K562 (cell line): Measurements from ENCODE around the gene OTUD5. TPM values are rescaled to one million over a fixed set of nuclear protein-coding genes. Genes with fewer than 3 reads are reported as not detected.

Source experiments
- ARID2 ChIP-seq: fragments of 450-650 bp; IDR thresholded peaks from 2 replicates; pipeline ENCODE4 v1.6.1; 2017; ENCODE audit warnings: antibody characterized with exemption, mild to moderate bottlenecking
- CCAR2 ChIP-seq: fragments of 200-400 bp; formaldehyde crosslinking; IDR thresholded peaks from 2 replicates; pipeline ENCODE4 v1.6.1; 2017; ENCODE audit warnings: mild to moderate bottlenecking, low read depth, low read length
- ETV6 ChIP-seq, 3 experiments: fragments of 150-350 bp in 1 of 3; sonication (generic) in 1 of 3; formaldehyde crosslinking in 1 of 3; IDR thresholded peaks; 2 replicates each; pipeline versions ENCODE4 v1.6.1 to v1.8.0; 2014 to 2022; ENCODE audit warnings: borderline replicate concordance in 2 of 3, low read depth in 2 of 3, antibody characterized with exemption in 1 of 3, low read length in 1 of 3, mild to moderate bottlenecking in 1 of 3, missing genetic modification reagents in 1 of 3
- GTF3C2 ChIP-seq: IDR thresholded peaks from 3 replicates; pipeline ENCODE4 v1.6.1; 2011; ENCODE audit warnings: borderline replicate concordance, mild to moderate bottlenecking, moderate library complexity; ENCODE audit not compliant: insufficient read length; ENCODE audit errors: extremely low read depth
- HBP1 ChIP-seq: fragments of 450-650 bp; formaldehyde crosslinking; IDR thresholded peaks from 2 replicates; pipeline ENCODE4 v1.4.0; 2022; ENCODE audit warnings: missing genetic modification characterization
- MAFF ChIP-seq: IDR thresholded peaks from 2 replicates; pipeline ENCODE4 v1.6.1; 2012; ENCODE audit warnings: low read length, improper control_type of control experiment
- MYNN ChIP-seq, 2 experiments: sonication (generic); formaldehyde crosslinking in 1 of 2; IDR thresholded peaks; 2 replicates each; pipeline versions ENCODE4 v1.5.0 to v1.6.1; 2016 to 2020; ENCODE audit warnings: antibody characterized with exemption in 1 of 2, missing genetic modification reagents in 1 of 2
- POLR2H ChIP-seq: IDR thresholded peaks from 2 replicates; pipeline ENCODE4 v1.6.1; 2016; ENCODE audit warnings: missing genetic modification characterization, low read depth, mild to moderate bottlenecking, control low read depth, missing compliant biosample characterization, moderate library complexity
- SETDB1 ChIP-seq: IDR thresholded peaks from one replicate; pipeline ENCODE4 v1.6.1; 2012; ENCODE audit warnings: low read length, control low read depth, inconsistent platforms
- SUPT5H ChIP-seq: fragments of 450-650 bp; IDR thresholded peaks from 2 replicates; pipeline ENCODE4 v1.6.1; 2016
- TOE1 ChIP-seq, 2 experiments: fragments of 450-650 bp in 1 of 2; sonication (generic) in 1 of 2; formaldehyde crosslinking in 1 of 2; IDR thresholded peaks; 2 replicates each; pipeline versions ENCODE4 v1.7.1 to v1.8.0; 2016 to 2022; ENCODE audit warnings: borderline replicate concordance in 2 of 2, mild to moderate bottlenecking in 2 of 2, antibody characterized with exemption in 1 of 2, inconsistent platforms in 1 of 2, low read depth in 1 of 2, missing genetic modification reagents in 1 of 2, moderate library complexity in 1 of 2
- polyA plus RNA-seq, 8 experiments: library from polyadenylated mRNA; depleted of rRNA in 4 of 8; stranded (reverse) in 5 of 8; unstranded in 3 of 8; fragments of >200 nt; fragmentation: Nextera tagmentation in 2 of 8; fragmentation: Illumina TruSeq in 1 of 8; extraction: Ambion mirVana in 2 of 8; extraction: Trizol in 1 of 8; gene quantifications; 2 replicates each; pipeline versions ENCODE4 v1.2.1 to v1.2.3, GENCODE V29; 2011 to 2014; ENCODE audit warnings: inconsistent platforms in 1 of 8, missing spikeins in 1 of 8
- total RNA-seq, 7 experiments: library from RNA; depleted of rRNA in 6 of 7; stranded (reverse); fragments of >200 nt in 6 of 7; fragmentation: Illumina TruSeq in 2 of 7; extraction: Trizol in 2 of 7; gene quantifications; 2 replicates each; pipeline versions ENCODE4 v1.2.1 to v1.2.3, GENCODE V29; 2011 to 2021; ENCODE audit warnings: low replicate concordance in 1 of 7
- TF ChIP-seq, protein P1 (sequence below), 2 experiments: fragments of 450-650 bp; IDR thresholded peaks; 2 replicates each; pipeline ENCODE4 v1.6.1; 2016; ENCODE audit warnings: mild to moderate bottlenecking in 2 of 2, borderline replicate concordance in 1 of 2, low read depth in 1 of 2, moderate library complexity in 1 of 2

The OTUD5 gene
- total and polyA plus RNA-seq, 9 of the 15 experiments (the other 6 are each of a cell fraction or from before 2014, with no cell fraction given) = 3.6 to 102 (median 59.0) TPM

- TF ChIP-seq GTF3C2 (no peak), CCAR2 (no peak), HBP1 (CRISPR knock-in tag) (no peak), SUPT5H (peak; percentile 46; the same call in 1 of the 2 replicates), SETDB1 (no peak), ETV6 (IDR thresholded peaks at IDR 0.05; ENCODE audit: borderline replicate concordance in 1 of 2, low read depth in 2 of 2, low read length in 1 of 2) (no peak), ETV6 (CRISPR knock-in tag; IDR thresholded peaks at IDR 0.05; ENCODE audit: borderline replicate concordance) (no peak), ARID2 (no peak), POLR2H (tag) (no peak), TOE1 (IDR thresholded peaks at IDR 0.05; ENCODE audit: borderline replicate concordance) (no peak), TOE1 (CRISPR knock-in tag; IDR thresholded peaks at IDR 0.05; ENCODE audit: borderline replicate concordance, low read depth) (no peak), MAFF (no peak), MYNN (IDR thresholded peaks at IDR 0.05) (0 out of 2 replicates have a peak, but pooled peaks have one; percentile 13), MYNN (CRISPR knock-in tag; IDR thresholded peaks at IDR 0.05) (no peak)
- TF ChIP-seq, protein P1, sequence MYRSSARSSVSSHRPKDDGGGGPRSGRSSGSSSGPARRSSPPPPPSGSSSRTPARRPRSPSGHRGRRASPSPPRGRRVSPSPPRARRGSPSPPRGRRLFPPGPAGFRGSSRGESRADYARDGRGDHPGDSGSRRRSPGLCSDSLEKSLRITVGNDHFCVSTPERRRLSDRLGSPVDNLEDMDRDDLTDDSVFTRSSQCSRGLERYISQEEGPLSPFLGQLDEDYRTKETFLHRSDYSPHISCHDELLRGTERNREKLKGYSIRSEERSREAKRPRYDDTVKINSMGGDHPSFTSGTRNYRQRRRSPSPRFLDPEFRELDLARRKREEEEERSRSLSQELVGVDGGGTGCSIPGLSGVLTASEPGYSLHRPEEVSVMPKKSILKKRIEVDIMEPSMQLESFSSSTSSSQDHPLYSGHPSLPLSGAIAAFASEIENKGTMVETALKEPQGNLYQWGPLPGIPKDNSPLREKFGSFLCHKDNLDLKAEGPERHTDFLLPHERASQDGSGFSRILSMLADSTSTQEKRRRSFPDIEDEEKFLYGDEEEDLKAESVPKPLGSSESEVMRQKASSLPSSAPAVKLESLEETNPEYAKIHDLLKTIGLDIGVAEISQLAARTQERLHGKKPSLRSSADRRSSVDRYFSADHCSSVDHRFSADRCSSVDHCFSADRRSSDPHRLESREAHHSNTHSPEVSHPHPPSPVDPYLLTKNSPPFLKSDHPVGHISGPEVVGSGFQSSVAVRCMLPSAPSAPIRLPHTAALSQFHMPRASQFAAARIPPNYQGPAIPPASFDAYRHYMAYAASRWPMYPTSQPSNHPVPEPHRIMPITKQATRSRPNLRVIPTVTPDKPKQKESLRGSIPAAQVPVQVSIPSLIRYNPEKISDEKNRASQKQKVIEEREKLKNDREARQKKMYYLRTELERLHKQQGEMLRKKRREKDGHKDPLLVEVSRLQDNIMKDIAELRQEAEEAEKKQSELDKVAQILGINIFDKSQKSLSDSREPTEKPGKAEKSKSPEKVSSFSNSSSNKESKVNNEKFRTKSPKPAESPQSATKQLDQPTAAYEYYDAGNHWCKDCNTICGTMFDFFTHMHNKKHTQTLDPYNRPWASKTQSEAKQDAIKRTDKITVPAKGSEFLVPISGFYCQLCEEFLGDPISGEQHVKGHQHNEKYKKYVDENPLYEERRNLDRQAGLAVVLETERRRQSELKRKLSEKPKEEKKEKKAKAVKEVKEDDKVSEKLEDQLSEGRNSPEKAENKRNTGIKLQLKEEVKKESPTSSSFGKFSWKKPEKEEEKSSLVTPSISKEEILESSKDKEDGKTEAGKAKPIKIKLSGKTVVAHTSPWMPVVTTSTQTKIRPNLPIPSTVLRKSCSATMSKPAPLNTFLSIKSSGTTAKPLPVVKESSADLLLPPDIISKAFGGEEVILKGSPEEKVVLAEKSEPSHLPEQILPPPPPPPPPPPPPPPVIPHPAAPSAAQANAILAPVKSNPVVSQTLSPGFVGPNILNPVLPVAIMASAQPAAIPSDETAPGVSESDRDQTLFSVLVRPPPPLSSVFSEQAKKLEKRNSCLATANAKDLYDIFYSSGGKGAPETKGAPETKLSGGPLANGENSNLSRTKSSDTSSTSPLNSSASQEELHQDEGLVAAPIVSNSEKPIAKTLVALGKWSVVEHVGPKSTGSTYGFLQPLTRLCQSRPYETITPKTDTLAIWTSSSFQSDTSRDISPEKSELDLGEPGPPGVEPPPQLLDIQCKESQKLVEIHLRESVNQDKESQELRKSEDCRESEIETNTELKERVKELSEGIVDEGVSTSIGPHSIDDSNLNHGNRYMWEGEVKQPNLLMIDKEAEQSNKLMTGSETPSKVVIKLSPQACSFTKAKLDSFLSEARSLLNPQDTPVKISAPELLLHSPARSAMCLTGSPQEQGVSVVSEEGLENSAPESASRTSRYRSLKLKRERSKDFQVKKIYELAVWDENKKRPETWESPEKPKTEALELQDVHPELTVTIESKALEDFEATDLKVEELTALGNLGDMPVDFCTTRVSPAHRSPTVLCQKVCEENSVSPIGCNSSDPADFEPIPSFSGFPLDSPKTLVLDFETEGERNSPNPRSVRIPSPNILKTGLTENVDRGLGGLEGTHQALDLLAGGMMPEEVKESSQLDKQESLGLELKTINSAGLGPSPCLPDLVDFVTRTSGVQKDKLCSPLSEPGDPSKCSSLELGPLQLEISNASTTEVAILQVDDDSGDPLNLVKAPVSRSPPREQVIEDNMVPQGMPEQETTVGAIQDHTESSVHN (IDR thresholded peaks at IDR 0.05; ENCODE audit: borderline replicate concordance in 1 of 2, low read depth in 1 of 2) = no peak
Observed at GRCh38 chrX:48891402-48892288, 65.8 kb downstream of the OTUD5 start (continued).
